ENCODE measurements around the gene FGF12. TPM values are rescaled to one million over a fixed set of nuclear protein-coding genes. Genes with fewer than 3 reads are reported as not detected.

The FGF12 gene
- total and polyA plus RNA-seq, 2 of the 13 experiments (the other 11 are each of a cell fraction or from before 2014, with no cell fraction given) = 0.07 TPM; not detected in 1

GRCh38 chr3:192706272-192706671 lies 21.1 kb downstream of the FGF12 start (continued):
- no peak for TF ChIP-seq ONECUT2 (CRISPR knock-in tag; IDR thresholded peaks at IDR 0.05)

DNA sequence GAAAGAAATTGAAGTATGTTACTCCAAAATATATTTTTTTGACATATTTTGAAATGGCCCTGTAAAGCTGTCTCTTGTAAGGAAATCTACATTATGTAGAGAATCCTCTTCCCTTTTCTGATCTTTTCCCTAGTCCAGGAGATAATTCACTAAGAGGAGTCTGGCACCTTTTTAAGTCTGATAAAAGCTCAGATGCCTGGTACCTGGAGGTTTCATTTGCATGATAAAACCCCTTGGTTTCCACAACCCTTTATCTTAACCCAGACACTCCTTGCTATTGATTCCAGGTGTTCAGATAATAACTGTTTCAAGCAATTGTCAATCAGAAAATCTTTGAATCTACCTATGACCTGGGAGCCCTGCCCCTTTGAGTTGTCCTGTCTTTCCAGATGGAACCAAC lies 26.5 kb downstream of the FGF12 start:
- Histone ChIP-seq H3K4me1 (ENCODE audit: insufficient read depth, low read length) (no peaks in the 10 kb centered on the region), H4K20me1 (ENCODE audit: insufficient read depth, low read length) (no peaks in the 10 kb centered on the region), H3K36me3 (replicated peaks in 1 of 2; ENCODE audit: control insufficient read depth in 1 of 2, insufficient read depth in 2 of 2, low read length in 2 of 2) (no peaks in the 10 kb centered on the region), H3K4me2 (ENCODE audit: low read depth, low read length) (no peak overlapping the region), H3K4me3 (replicated peaks in 1 of 3; ENCODE audit: insufficient read depth in 1 of 3, low read depth in 2 of 3, low read length in 3 of 3) (no peak overlapping the region), H3K27ac (ENCODE audit: extremely low read length, insufficient read depth, low read length) (no peak overlapping the region), H3K9me3 (ENCODE audit: low read length) (no peaks in the 10 kb centered on the region), H3K79me2 (ENCODE audit: insufficient read depth, low read length) (no peaks in the 10 kb centered on the region), H2AFZ (ENCODE audit: low read length) (no peak overlapping the region), H3K27me3 (ENCODE audit: control insufficient read depth in 1 of 2, insufficient read depth in 2 of 2, low read length in 2 of 2) (no peaks in the 10 kb centered on the region; a peak in 1 of 5 replicates), H3K9ac (ENCODE audit: insufficient read depth, low read depth, low read length) (no peak overlapping the region)
- no peak for DNase-seq (ENCODE audit: low spot score)
- POLR2A ChIA-PET = no interaction called here
- BruUV-seq (replicated peaks) = no TSS peak
- no peak for FAIRE-seq
- no peak for ATAC-seq
- in situ Hi-C loops (cut with HindIII; ENCODE audit: extremely low pct_ligation_motif_present, low pct_unique_long_range_greater_than_20kb) (no loop called here), intact Hi-C loops (cut with micrococcal nuclease; ENCODE audit: unreplicated experiment) (no loop called here)
- CTCF ChIA-PET (ENCODE audit: low intra/inter-chr PET ratio, low total read pairs) = no interaction called here
- TF ChIP-seq ZBTB3 (CRISPR knock-in tag; IDR thresholded peaks at IDR 0.05; ENCODE audit: borderline replicate concordance, low read depth) = no peak
- TF ChIP-seq ZNF143 (CRISPR knock-in tag; IDR thresholded peaks at IDR 0.05) = no peak
- TF ChIP-seq ZNF354B (CRISPR knock-in tag; IDR thresholded peaks at IDR 0.05) = no peak
- TF ChIP-seq, protein P1, sequence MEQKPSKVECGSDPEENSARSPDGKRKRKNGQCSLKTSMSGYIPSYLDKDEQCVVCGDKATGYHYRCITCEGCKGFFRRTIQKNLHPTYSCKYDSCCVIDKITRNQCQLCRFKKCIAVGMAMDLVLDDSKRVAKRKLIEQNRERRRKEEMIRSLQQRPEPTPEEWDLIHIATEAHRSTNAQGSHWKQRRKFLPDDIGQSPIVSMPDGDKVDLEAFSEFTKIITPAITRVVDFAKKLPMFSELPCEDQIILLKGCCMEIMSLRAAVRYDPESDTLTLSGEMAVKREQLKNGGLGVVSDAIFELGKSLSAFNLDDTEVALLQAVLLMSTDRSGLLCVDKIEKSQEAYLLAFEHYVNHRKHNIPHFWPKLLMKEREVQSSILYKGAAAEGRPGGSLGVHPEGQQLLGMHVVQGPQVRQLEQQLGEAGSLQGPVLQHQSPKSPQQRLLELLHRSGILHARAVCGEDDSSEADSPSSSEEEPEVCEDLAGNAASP (CRISPR knock-in tag; IDR thresholded peaks at IDR 0.05; ENCODE audit: borderline replicate concordance) = no peak
- TF ChIP-seq ZC3H4 (CRISPR knock-in tag; IDR thresholded peaks at IDR 0.05; ENCODE audit: borderline replicate concordance) = no peak
- no peak for TF ChIP-seq ZNF788 (CRISPR knock-in tag; IDR thresholded peaks at IDR 0.05; ENCODE audit: borderline replicate concordance)
- no peak for TF ChIP-seq ZNF646 (CRISPR knock-in tag; IDR thresholded peaks at IDR 0.05)
- no peak for TF ChIP-seq WIZ (CRISPR knock-in tag; IDR thresholded peaks at IDR 0.05)
- TF ChIP-seq GATAD1 (CRISPR knock-in tag; IDR thresholded peaks at IDR 0.05) = no peak
- no peak for TF ChIP-seq ZNF775 (CRISPR knock-in tag; IDR thresholded peaks at IDR 0.05; ENCODE audit: borderline replicate concordance)
- TF ChIP-seq TFE3 (CRISPR knock-in tag; IDR thresholded peaks at IDR 0.05) = no peak
- TF ChIP-seq NR2C2 (CRISPR knock-in tag; IDR thresholded peaks at IDR 0.05; ENCODE audit: borderline replicate concordance) = no peak
- no peak for TF ChIP-seq TFDP1 (CRISPR knock-in tag; IDR thresholded peaks at IDR 0.05; ENCODE audit: borderline replicate concordance)

Data from HepG2 (cell line).